ENCODE results near the gene MYOCOS.
"Not testable (repeated sequence)": the region's sequence is repeated elsewhere in the genome, so short reads cannot be mapped to it uniquely, and the experiment has no call there.

- TF ChIP-seq REST (IDR thresholded peaks at IDR 0.05); CTCF (IDR thresholded peaks at IDR 0.05); EHMT2 (IDR thresholded peaks at IDR 0.05; ENCODE audit: low read depth); SMC3 (IDR thresholded peaks at IDR 0.05): not testable (repeated sequence)
Measured at GRCh38 chr1:171615122-171615906, 6.7 kb upstream of the MYOCOS start.

Measured in A549 (cell line).